Left cardiac atrium (tissue), 4 donors: ENCODE results near the gene RDH5. TPM values are rescaled to one million over a fixed set of nuclear protein-coding genes. Genes with fewer than 3 reads are reported as not detected.
"Not testable (repeated sequence)": the region's sequence is repeated elsewhere in the genome, so short reads cannot be mapped to it uniquely, and the experiment has no call there.

Experiments
- ATAC-seq, 2 donors: fragments of 200-7000 bp; cut with Tn5 transposase; one replicate each; pipeline ENCODE4 v1.9.1; 2020; ENCODE audit warnings: mild to moderate bottlenecking in 2 of 2, moderate library complexity in 2 of 2
- DNase-seq: peaks from one replicate; pipeline ENCODE4 v3.0.0-alpha.2; 2020
- intact Hi-C, 2 donors: fragments of 100-400 bp; cut with DNase I; formaldehyde crosslinking; loops; one replicate each; pipeline versions ENCODE4 v1.14.1 to v1.15.1; 2022 to 2023
- total RNA-seq, 2 donors: library from RNA; stranded (reverse); fragmentation: NEBNext Ultra II Directional; extraction: Animal tissue kit (Norgen Biotek cat#: 25700); gene quantifications; one replicate each; pipeline ENCODE4 v1.2.1, GENCODE V29; 2021
- donor health status: DM: no; HTN: yes; CAD: no.
- donor health status: DM: no; HTN: yes; CAD: no; lungs with severe emphysema.
- donor health status: DM: yes; HTN: yes; CAD: no.
- donor health status: Dilated cardiomyopathy.

RDH5 gene
- total RNA-seq, 2 donors from 2014 or later, result 29.5 to 38.1 TPM

GRCh38 chr12:55738123-55739024 is 18.2 kb downstream of the RDH5 start:
- DNase-seq, result peak; percentile 90
- ATAC-seq, result peak; percentile 84
- intact Hi-C loops, result loop anchor here in 1 of 2 donors (5.0 kb wide), 2 partner anchors 199 to 289 kb away; no protein-coding TSS in a partner anchor

- intact Hi-C loops, result loop anchor here in 1 of 2 donors (5.0 kb wide), 2 partner anchors 198 to 288 kb away; no protein-coding TSS in a partner anchor
- ATAC-seq, result no peak
- DNase-seq, result no peak
Observed at GRCh38 chr12:55739025-55739378, 18.8 kb downstream of the RDH5 start.

- intact Hi-C loops, result loop anchor here (5.0 to 10.0 kb wide), 4 partner anchors 53 to 193 kb away; partner anchors contain the start of genes DGKA (in 1 of the 2), ORMDL2 (in 1 of the 2) and SARNP (in 1 of the 2)
- DNase-seq (no peak), ATAC-seq (no peak)
Observed at GRCh38 chr12:55741931-55742680, 21.9 kb downstream of the RDH5 start.

GRCh38 chr12:55742719-55743405 is 22.7 kb downstream of the RDH5 start, which contains the start of gene GDF11:
Gene GDF11, plus strand, starts transcription at chr12:55743122. Its CDS starts 195 bp downstream, at chr12:55743317.
- DNase-seq (peak; percentile 85), ATAC-seq (peak; percentile 59 to 65)
- intact Hi-C loops, result loop anchor here (5.0 to 10.0 kb wide), 4 partner anchors 52 to 192 kb away; partner anchors contain the start of genes DGKA (in 1 of the 2), ORMDL2 (in 1 of the 2) and SARNP (in 1 of the 2)

GRCh38 chr12:55743406-55744339 is 23.5 kb downstream of the RDH5 start:
- intact Hi-C loops, result loop anchor here (5.0 to 10.0 kb wide), 4 partner anchors 51 to 191 kb away; partner anchors contain the start of genes DGKA (in 1 of the 2), ORMDL2 (in 1 of the 2) and SARNP (in 1 of the 2)
- DNase-seq (peak; percentile 63), ATAC-seq (peak; percentile 20 to 22)

- intact Hi-C loops, result loop anchor here (5.0 to 10.0 kb wide), 4 partner anchors 50 to 190 kb away; partner anchors contain the start of genes DGKA (in 1 of the 2), ORMDL2 (in 1 of the 2) and SARNP (in 1 of the 2)
- ATAC-seq (peak in 1 of 2 donors; percentile 1), DNase-seq (no peak)
Observed at GRCh38 chr12:55744340-55745030, 24.3 kb downstream of the RDH5 start.

GRCh38 chr12:55745361-55746173 is 25.4 kb downstream of the RDH5 start:
- peak; percentile 14 to 16 for ATAC-seq
- DNase-seq, result no peak
- intact Hi-C loops, result loop anchor here in 1 of 2 donors (10.0 kb wide), 2 partner anchors 49 to 189 kb away; partner anchors contain the start of gene DGKA

- DNase-seq (no peak), ATAC-seq (no peak)
- intact Hi-C loops, result loop anchor here in 1 of 2 donors (10.0 kb wide), 2 partner anchors 48 to 188 kb away; partner anchors contain the start of gene DGKA
Observed at GRCh38 chr12:55746174-55746912, 26.1 kb downstream of the RDH5 start.

- no peak for ATAC-seq
- DNase-seq, result no peak
- intact Hi-C loops, result loop anchor here in 1 of 2 donors (10.0 kb wide), 2 partner anchors 48 to 188 kb away; partner anchors contain the start of gene DGKA
Observed at GRCh38 chr12:55746913-55747231, 26.7 kb downstream of the RDH5 start.

- ATAC-seq, result no peak
- DNase-seq, result no peak
- intact Hi-C loops, result loop anchor here in 1 of 2 donors (10.0 kb wide), 2 partner anchors 46 to 186 kb away; partner anchors contain the start of gene DGKA
Observed at GRCh38 chr12:55748230-55748993, 28.2 kb downstream of the RDH5 start.

- ATAC-seq, result no peak
- intact Hi-C loops, result no loop called here
Observed at GRCh38 chr12:55755246-55755645, 35.1 kb downstream of the RDH5 start.

GRCh38 chr12:55757701-55758100 is 37.5 kb downstream of the RDH5 start:
- intact Hi-C loops, result no loop called here
- DNase-seq (no peak), ATAC-seq (no peak)

More at GRCh38 chr12:55755246-55755645, 35.1 kb downstream of the RDH5 start:
- DNase-seq, result no peak

- ATAC-seq, DNase-seq, intact Hi-C loops: not testable (repeated sequence)
Observed at GRCh38 chr12:55758575-55758974, 38.4 kb downstream of the RDH5 start.

GRCh38 chr12:55760663-55761062 is 40.5 kb downstream of the RDH5 start:
- DNase-seq (no peak), ATAC-seq (no peak)
- intact Hi-C loops, result no loop called here
